Immature natural killer cell (primary cell): ENCODE results near the gene ITPR1. TPM values are rescaled to one million over a fixed set of nuclear protein-coding genes. Genes with fewer than 3 reads are reported as not detected.
A peak's percentile ranks its signal among the peaks of the same experiment; 100 is the strongest.

Experiments used
- DNase-seq, 3 donors: peaks; one replicate each; pipeline ENCODE4 v3.0.0; 2022; ENCODE audit warnings: mixed read lengths in 1 of 3
- H3K27ac Mint-ChIP-seq, 6 donors: one replicate each; pipeline ENCODE4 v1.8.0; 2020; ENCODE audit warnings: mixed read lengths in 6 of 6, mild to moderate bottlenecking in 5 of 6, inconsistent platforms in 4 of 6, moderate library complexity in 3 of 6
- H3K27me3 Mint-ChIP-seq, 3 donors: one replicate each; pipeline ENCODE4 v1.8.0; 2020 to 2021; ENCODE audit warnings: low read depth in 3 of 3, mild to moderate bottlenecking in 3 of 3, mixed read lengths in 3 of 3, moderate library complexity in 3 of 3, inconsistent platforms in 1 of 3
- H3K36me3 Mint-ChIP-seq, 3 donors: one replicate each; pipeline ENCODE4 v1.8.0; 2020; ENCODE audit warnings: mixed read lengths in 3 of 3, inconsistent platforms in 2 of 3, mild to moderate bottlenecking in 2 of 3
- H3K4me1 Mint-ChIP-seq, 2 donors: one replicate each; pipeline ENCODE4 v1.8.0; 2020; ENCODE audit warnings: inconsistent platforms in 2 of 2, mild to moderate bottlenecking in 2 of 2, mixed read lengths in 2 of 2, moderate library complexity in 1 of 2
- H3K4me3 Mint-ChIP-seq, 5 donors: one replicate each; pipeline ENCODE4 v1.8.0; 2020; ENCODE audit warnings: mild to moderate bottlenecking in 5 of 5, mixed read lengths in 5 of 5, inconsistent platforms in 3 of 5, moderate library complexity in 3 of 5
- H3K9me3 Mint-ChIP-seq, 6 donors: one replicate each; pipeline ENCODE4 v1.8.0; 2020; ENCODE audit warnings: mild to moderate bottlenecking in 6 of 6, mixed read lengths in 6 of 6, inconsistent platforms in 4 of 6, moderate library complexity in 3 of 6
- polyA plus RNA-seq, 3 donors: library from polyadenylated mRNA; unstranded; fragments of 300-500 nt; fragmentation: Illumina TruSeq; gene quantifications; one replicate each; pipeline ENCODE4 v1.2.3, GENCODE V29; 2021

The ITPR1 gene
- polyA plus RNA-seq, 3 donors from 2014 or later: 3.0 to 14.7 (median 7.6) TPM

GRCh38 chr3:4856136-4856535 is 363.0 kb downstream of the ITPR1 start:
- Mint-ChIP-seq H3K4me1 (peaks cover 45 to 56% of the 10 kb centered on the region in 2 donors), H3K27me3 (peaks cover 0 to 4% (median 0%) of the 10 kb centered on the region in 3 donors), H3K36me3 (peaks cover 4 to 15% (median 9%) of the 10 kb centered on the region in 3 donors), H3K27ac (peak overlapping the region in 3 of 6 donors; percentile 7 to 60 (median 30)), H3K4me3 (no peak overlapping the region), H3K9me3 (peaks cover 0 to 7% (median 3%) of the 10 kb centered on the region in 6 donors)
- DNase-seq: no peak

- Mint-ChIP-seq H3K27ac (peak overlapping the region in 3 of 6 donors; percentile 5 to 60 (median 14)), H3K4me1 (peaks cover 41 to 51% of the 10 kb centered on the region in 2 donors), H3K27me3 (peaks cover 0 to 4% (median 0%) of the 10 kb centered on the region in 3 donors), H3K9me3 (peaks cover 0 to 11% (median 6%) of the 10 kb centered on the region in 6 donors), H3K36me3 (peaks cover 4 to 15% (median 11%) of the 10 kb centered on the region in 3 donors), H3K4me3 (no peak overlapping the region)
- DNase-seq: no peak
These were observed 363.4 kb downstream of the ITPR1 start for GRCh38 chr3:4856564-4856963.

GRCh38 chr3:4856986-4857385 is 363.8 kb downstream of the ITPR1 start:
- Mint-ChIP-seq H3K27me3 (peaks cover 0 to 4% (median 0%) of the 10 kb centered on the region in 3 donors), H3K27ac (peak overlapping the region in 5 of 6 donors; percentile 5 to 60 (median 49))

GRCh38 chr3:4859788-4860187 is 366.6 kb downstream of the ITPR1 start:
- H3K4me1 Mint-ChIP-seq: peaks cover 14 to 24% of the 10 kb centered on the region in 2 donors
- peaks cover 0 to 2% (median 0%) of the 10 kb centered on the region in 3 donors for H3K27me3 Mint-ChIP-seq
- H3K27ac Mint-ChIP-seq: no peak overlapping the region
- H3K9me3 Mint-ChIP-seq: peaks cover 1 to 21% (median 14%) of the 10 kb centered on the region in 6 donors
- H3K4me3 Mint-ChIP-seq: no peak overlapping the region
- peaks cover 15 to 37% (median 27%) of the 10 kb centered on the region in 3 donors for H3K36me3 Mint-ChIP-seq
- DNase-seq: no peak

More at GRCh38 chr3:4856986-4857385, 363.8 kb downstream of the ITPR1 start:
- DNase-seq: no peak
- Mint-ChIP-seq H3K4me3 (no peak overlapping the region), H3K36me3 (peaks cover 4 to 16% (median 11%) of the 10 kb centered on the region in 3 donors), H3K4me1 (peaks cover 36 to 47% of the 10 kb centered on the region in 2 donors), H3K9me3 (peaks cover 1 to 16% (median 10%) of the 10 kb centered on the region in 6 donors)

GRCh38 chr3:4862973-4863372 is 369.8 kb downstream of the ITPR1 start:
- H3K4me3 Mint-ChIP-seq: no peak overlapping the region
- peaks cover 5 to 14% (median 9%) of the 10 kb centered on the region in 3 donors for H3K27me3 Mint-ChIP-seq
- peak overlapping the region in 1 of 6 donors; percentile 30 for H3K27ac Mint-ChIP-seq
- peaks cover 19 to 22% of the 10 kb centered on the region in 2 donors for H3K4me1 Mint-ChIP-seq
- peaks cover 15 to 25% (median 20%) of the 10 kb centered on the region in 3 donors for H3K36me3 Mint-ChIP-seq
- H3K9me3 Mint-ChIP-seq: peaks cover 1 to 21% (median 14%) of the 10 kb centered on the region in 6 donors
- DNase-seq: no peak

- H3K4me3 Mint-ChIP-seq: no peak overlapping the region
- peaks cover 16 to 30% (median 21%) of the 10 kb centered on the region in 3 donors for H3K27me3 Mint-ChIP-seq
- peaks cover 15 to 25% (median 20%) of the 10 kb centered on the region in 3 donors for H3K36me3 Mint-ChIP-seq
- DNase-seq: no peak
- H3K27ac Mint-ChIP-seq: peak overlapping the region in 3 of 6 donors; percentile 12 to 74 (median 24)
- peaks cover 1 to 21% (median 14%) of the 10 kb centered on the region in 6 donors for H3K9me3 Mint-ChIP-seq
- peaks cover 30 to 34% of the 10 kb centered on the region in 2 donors for H3K4me1 Mint-ChIP-seq
These were observed 371.4 kb downstream of the ITPR1 start for GRCh38 chr3:4864503-4864902.

GRCh38 chr3:4865714-4866113 is 372.6 kb downstream of the ITPR1 start:
- Mint-ChIP-seq H3K36me3 (peaks cover 11 to 22% (median 20%) of the 10 kb centered on the region in 3 donors), H3K27me3 (peaks cover 20 to 34% (median 26%) of the 10 kb centered on the region in 3 donors), H3K27ac (peak overlapping the region in 4 of 6 donors; percentile 37 to 80 (median 62)), H3K4me3 (no peak overlapping the region), H3K9me3 (peaks cover 1 to 16% (median 12%) of the 10 kb centered on the region in 6 donors), H3K4me1 (peaks cover 36 to 40% of the 10 kb centered on the region in 2 donors)
- no peak for DNase-seq

GRCh38 chr3:4866866-4867265 is 373.7 kb downstream of the ITPR1 start:
- H3K4me3 Mint-ChIP-seq: peak overlapping the region; percentile 80 to 89 (median 85)
- H3K36me3 Mint-ChIP-seq: peaks cover 11 to 22% (median 16%) of the 10 kb centered on the region in 3 donors
- peaks cover 0 to 7% (median 5%) of the 10 kb centered on the region in 6 donors for H3K9me3 Mint-ChIP-seq
- peaks cover 20 to 34% (median 26%) of the 10 kb centered on the region in 3 donors for H3K27me3 Mint-ChIP-seq
- H3K4me1 Mint-ChIP-seq: peaks cover 36 to 40% of the 10 kb centered on the region in 2 donors
- peak; percentile 60 to 69 (median 67) for DNase-seq
- peak overlapping the region; percentile 97 to 99 (median 98) for H3K27ac Mint-ChIP-seq

- no peaks in the 10 kb centered on the region for H3K4me1 Mint-ChIP-seq
- peaks cover 0 to 3% (median 0%) of the 10 kb centered on the region in 3 donors for H3K36me3 Mint-ChIP-seq
- peaks cover 0 to 2% (median 0%) of the 10 kb centered on the region in 3 donors for H3K27me3 Mint-ChIP-seq
- no peak overlapping the region for H3K27ac Mint-ChIP-seq
- no peaks in the 10 kb centered on the region for H3K9me3 Mint-ChIP-seq
- DNase-seq: no peak
- no peak overlapping the region for H3K4me3 Mint-ChIP-seq
These were observed 384.1 kb downstream of the ITPR1 start for GRCh38 chr3:4877173-4877787.

GRCh38 chr3:4880850-4881249 is 387.7 kb downstream of the ITPR1 start:
- no peak overlapping the region for H3K4me3 Mint-ChIP-seq
- H3K27ac Mint-ChIP-seq: no peak overlapping the region
- peaks cover 0 to 3% (median 0%) of the 10 kb centered on the region in 3 donors for H3K36me3 Mint-ChIP-seq
- H3K4me1 Mint-ChIP-seq: no peaks in the 10 kb centered on the region
- DNase-seq: no peak
- H3K27me3 Mint-ChIP-seq: no peaks in the 10 kb centered on the region
- no peaks in the 10 kb centered on the region for H3K9me3 Mint-ChIP-seq

- peaks cover 0 to 2% (median 0%) of the 10 kb centered on the region in 3 donors for H3K27me3 Mint-ChIP-seq
- H3K4me3 Mint-ChIP-seq: no peak overlapping the region
- peaks cover 0 to 3% (median 0%) of the 10 kb centered on the region in 3 donors for H3K36me3 Mint-ChIP-seq
- no peak for DNase-seq
- peak overlapping the region in 1 of 6 donors; percentile 21 for H3K27ac Mint-ChIP-seq
- no peaks in the 10 kb centered on the region for H3K9me3 Mint-ChIP-seq
- no peaks in the 10 kb centered on the region for H3K4me1 Mint-ChIP-seq
These were observed 389.4 kb downstream of the ITPR1 start for GRCh38 chr3:4882548-4882947.

GRCh38 chr3:4883011-4883410 is 389.9 kb downstream of the ITPR1 start:
- H3K27ac Mint-ChIP-seq: no peak overlapping the region
- peaks cover 0 to 2% (median 0%) of the 10 kb centered on the region in 3 donors for H3K27me3 Mint-ChIP-seq
- no peak for DNase-seq
- H3K9me3 Mint-ChIP-seq: no peaks in the 10 kb centered on the region
- H3K4me1 Mint-ChIP-seq: peaks cover 0 to 3% of the 10 kb centered on the region in 2 donors
- peaks cover 0 to 3% (median 0%) of the 10 kb centered on the region in 3 donors for H3K36me3 Mint-ChIP-seq
- H3K4me3 Mint-ChIP-seq: no peak overlapping the region

- H3K4me1 Mint-ChIP-seq: peaks cover 18 to 19% of the 10 kb centered on the region in 2 donors
- H3K4me3 Mint-ChIP-seq: no peak overlapping the region
- peaks cover 0 to 2% (median 0%) of the 10 kb centered on the region in 3 donors for H3K36me3 Mint-ChIP-seq
- H3K27me3 Mint-ChIP-seq: peaks cover 0 to 3% (median 2%) of the 10 kb centered on the region in 3 donors
- H3K9me3 Mint-ChIP-seq: no peaks in the 10 kb centered on the region
- no peak for DNase-seq
- no peak overlapping the region for H3K27ac Mint-ChIP-seq
These were observed 391.7 kb downstream of the ITPR1 start for GRCh38 chr3:4884888-4885287.

- Mint-ChIP-seq H3K4me1 (peaks cover 21 to 22% of the 10 kb centered on the region in 2 donors), H3K9me3 (no peaks in the 10 kb centered on the region), H3K4me3 (no peak overlapping the region), H3K27ac (peak overlapping the region in 1 of 6 donors; percentile 79), H3K27me3 (peaks cover 0 to 3% (median 2%) of the 10 kb centered on the region in 3 donors), H3K36me3 (no peaks in the 10 kb centered on the region)
- DNase-seq: no peak
These were observed 392.2 kb downstream of the ITPR1 start for GRCh38 chr3:4885316-4885715.
